Mesenchymal stem cell (in vitro differentiated cells and primary cell): ENCODE measurements around the gene PRR3.

Experiments used
- DNase-seq: peaks from one replicate; pipeline ENCODE4 v3.0.0-alpha.2; 2013
- H2AFZ ChIP-seq: one replicate; pipeline ENCODE4 v1.6.1; 2013; ENCODE audit warnings: low read depth, mild to moderate bottlenecking, control low read depth, inconsistent platforms, low read length, moderate library complexity
- H2AK5ac ChIP-seq: 2 replicates; pipeline ENCODE4 v1.6.1; 2013; ENCODE audit warnings: low read length, moderate library complexity, mild to moderate bottlenecking, inconsistent platforms; ENCODE audit not compliant: severe bottlenecking
- H2BK120ac ChIP-seq: one replicate; pipeline ENCODE4 v1.6.1; 2013; ENCODE audit warnings: low read depth, mild to moderate bottlenecking, inconsistent platforms, low read length, moderate library complexity
- H2BK12ac ChIP-seq, 2 experiments: one replicate each; pipeline ENCODE4 v1.6.1; 2013; ENCODE audit warnings: inconsistent platforms in 2 of 2, low read length in 2 of 2, mild to moderate bottlenecking in 2 of 2, moderate library complexity in 2 of 2, control low read depth in 1 of 2
- H2BK15ac ChIP-seq: one replicate; pipeline ENCODE4 v1.6.1; 2013; ENCODE audit warnings: mild to moderate bottlenecking, low read depth, inconsistent platforms; ENCODE audit not compliant: poor library complexity, severe bottlenecking
- H2BK5ac ChIP-seq: 2 replicates; pipeline ENCODE4 v1.6.1; 2013; ENCODE audit warnings: low read depth, mild to moderate bottlenecking, low read length, control low read depth, inconsistent platforms; ENCODE audit not compliant: poor library complexity, severe bottlenecking
- H3K14ac ChIP-seq, 2 experiments: one replicate each; pipeline ENCODE4 v1.6.1; 2013; ENCODE audit warnings: inconsistent platforms in 2 of 2, low read length in 2 of 2, control low read depth in 1 of 2, mild to moderate bottlenecking in 1 of 2, moderate library complexity in 1 of 2
- H3K18ac ChIP-seq, 2 experiments: one replicate each; pipeline ENCODE4 v1.6.1; 2013; ENCODE audit warnings: inconsistent platforms in 2 of 2, low read length in 2 of 2, control low read depth in 1 of 2, low read depth in 1 of 2, mild to moderate bottlenecking in 1 of 2
- H3K23ac ChIP-seq, 2 experiments: one replicate each; pipeline ENCODE4 v1.6.1; 2013; ENCODE audit warnings: inconsistent platforms in 2 of 2, low read length in 2 of 2, mild to moderate bottlenecking in 2 of 2, moderate library complexity in 2 of 2, control low read depth in 1 of 2
- H3K27ac ChIP-seq: 2 replicates; pipeline ENCODE4 v1.5.1; 2013; ENCODE audit warnings: mild to moderate bottlenecking, moderate library complexity, low read length, control low read depth, inconsistent platforms; ENCODE audit not compliant: poor library complexity, severe bottlenecking
- H3K27me3 ChIP-seq, 2 experiments: 2 replicates each; pipeline versions ENCODE4 v1.6.1 to v1.7.0; 2013; ENCODE audit warnings: low read length in 2 of 2, mild to moderate bottlenecking in 2 of 2, moderate library complexity in 2 of 2, control low read depth in 1 of 2, inconsistent platforms in 1 of 2; ENCODE audit not compliant: control insufficient read depth in 1 of 2, insufficient read depth in 1 of 2
- H3K36me3 ChIP-seq, 2 experiments: 2 replicates each; pipeline versions ENCODE4 v1.6.1 to v1.7.0; 2013; ENCODE audit warnings: low read length in 2 of 2, control low read depth in 1 of 2, inconsistent platforms in 1 of 2, low read depth in 1 of 2, mild to moderate bottlenecking in 1 of 2; ENCODE audit not compliant: insufficient read depth in 2 of 2, control insufficient read depth in 1 of 2
- H3K4ac ChIP-seq, 2 experiments: one replicate each; pipeline ENCODE4 v1.6.1; 2013; ENCODE audit warnings: inconsistent platforms in 2 of 2, low read length in 2 of 2, mild to moderate bottlenecking in 2 of 2, moderate library complexity in 2 of 2, control low read depth in 1 of 2, low read depth in 1 of 2
- H3K4me1 ChIP-seq: 2 replicates; pipeline ENCODE4 v1.6.1; 2013; ENCODE audit warnings: low read depth, low read length, control low read depth; ENCODE audit not compliant: control insufficient read depth, insufficient read depth
- H3K4me2 ChIP-seq: 2 replicates; pipeline ENCODE4 v1.6.1; 2013; ENCODE audit warnings: low read length, mild to moderate bottlenecking, inconsistent platforms; ENCODE audit not compliant: poor library complexity, severe bottlenecking
- H3K4me3 ChIP-seq, 2 experiments: 2 replicates each; pipeline versions ENCODE4 v1.5.1 to v1.7.0; 2013; ENCODE audit warnings: low read length in 2 of 2, mild to moderate bottlenecking in 2 of 2, control low read depth in 1 of 2, low read depth in 1 of 2; ENCODE audit not compliant: insufficient read depth in 1 of 2
- H3K79me1 ChIP-seq: replicated peaks from 2 replicates; pipeline ENCODE4 v1.6.1; 2013; ENCODE audit warnings: mild to moderate bottlenecking, control low read depth, low read length, inconsistent platforms; ENCODE audit not compliant: poor library complexity, severe bottlenecking
- H3K9ac ChIP-seq: 2 replicates; pipeline ENCODE4 v1.7.0; 2013; ENCODE audit warnings: mild to moderate bottlenecking, low read length, moderate library complexity
- H3K9me3 ChIP-seq: 2 replicates; pipeline ENCODE4 v1.7.0; 2013; ENCODE audit warnings: mild to moderate bottlenecking, low read length; ENCODE audit not compliant: control insufficient read depth
- H4K8ac ChIP-seq: one replicate; pipeline ENCODE4 v1.6.1; 2013; ENCODE audit warnings: inconsistent platforms, mild to moderate bottlenecking, low read length, moderate library complexity
- H4K91ac ChIP-seq: one replicate; pipeline ENCODE4 v1.6.1; 2013; ENCODE audit warnings: mild to moderate bottlenecking, low read length, inconsistent platforms
- WGBS: methylation state at CpG from one replicate; pipeline ENCODE4 v1.1.7; 2013; ENCODE audit warnings: mixed read lengths; 5-methylcytosine and 5-hydroxymethylcytosine counted together

Gene PRR3

GRCh38 chr6:30554962-30555815 is 1.9 kb upstream of the PRR3 start:
- no peaks in the 10 kb centered on the region for H3K9me3 ChIP-seq
- H2BK5ac ChIP-seq, result no peak overlapping the region

DNA sequence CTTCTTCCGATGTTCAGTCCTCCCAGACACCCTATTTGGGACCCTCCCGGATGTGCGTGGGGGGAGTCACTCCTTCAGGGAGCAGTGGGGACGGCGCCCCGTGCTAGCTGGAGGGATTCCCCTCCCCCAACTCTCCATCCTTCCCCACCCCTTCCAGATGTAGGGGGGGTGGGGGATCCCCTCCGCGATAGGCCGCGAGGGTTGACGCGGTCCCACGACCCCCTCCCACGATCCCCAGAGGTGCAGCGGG is 1.4 kb upstream of the PRR3 start:
- peak overlapping the region; percentile 75 for H3K27ac ChIP-seq
- no peaks in the 10 kb centered on the region for H3K9me3 ChIP-seq
- no peak overlapping the region for H2AK5ac ChIP-seq
- peak overlapping the region; percentile 81 for H2BK5ac ChIP-seq
- H3K14ac ChIP-seq, result peak overlapping the region in 1 of 2 experiments; percentile 95
- H3K4me3 ChIP-seq, result peak overlapping the region; percentile 83 to 95
- no peaks in the 10 kb centered on the region for H3K27me3 ChIP-seq
- no peak for DNase-seq
- peak overlapping the region; percentile 91 to 99 for H3K18ac ChIP-seq
- H2BK12ac ChIP-seq, result peak overlapping the region in 1 of 2 experiments; percentile 90
- H3K9ac ChIP-seq, result peak overlapping the region; percentile 96
- WGBS, result 0% methylated on average over 10 of the region's 15 CpGs
- H3K4me2 ChIP-seq, result peak overlapping the region; percentile 92
- peaks cover 4% of the 10 kb centered on the region for H3K4me1 ChIP-seq
- H2BK120ac ChIP-seq, result peak overlapping the region; percentile 64
- H3K23ac ChIP-seq, result peak overlapping the region in 1 of 2 experiments; percentile 81
- peak overlapping the region; percentile 99 for H2BK15ac ChIP-seq
- H3K36me3 ChIP-seq, result peaks cover 30 to 50% of the 10 kb centered on the region in 2 experiments
- H2AFZ ChIP-seq, result peak overlapping the region; percentile 97
- H4K8ac ChIP-seq, result peak overlapping the region; percentile 56
- peak overlapping the region; percentile 94 for H4K91ac ChIP-seq
- H3K79me1 ChIP-seq, result peaks cover 41% of the 10 kb centered on the region
- peak overlapping the region; percentile 3 to 89 for H3K4ac ChIP-seq

More at GRCh38 chr6:30554962-30555815, 1.9 kb upstream of the PRR3 start:
- H3K79me1 ChIP-seq, result peaks cover 43% of the 10 kb centered on the region
- H3K4me1 ChIP-seq, result peaks cover 4% of the 10 kb centered on the region
- H3K9ac ChIP-seq, result peak overlapping the region; percentile 96
- H2AFZ ChIP-seq, result peak overlapping the region; percentile 97
- H3K27ac ChIP-seq, result peak overlapping the region; percentile 75
- H3K23ac ChIP-seq, result peak overlapping the region in 1 of 2 experiments; percentile 81
- peak overlapping the region; percentile 91 to 99 for H3K18ac ChIP-seq
- WGBS, result 12% methylated on average over 34 of the region's 34 CpGs
- H4K91ac ChIP-seq, result peak overlapping the region; percentile 94
- peak overlapping the region; percentile 99 for H2BK15ac ChIP-seq
- H3K36me3 ChIP-seq, result peaks cover 32 to 55% of the 10 kb centered on the region in 2 experiments
- no peak overlapping the region for H2AK5ac ChIP-seq
- H3K4me3 ChIP-seq, result peak overlapping the region; percentile 83 to 95
- H4K8ac ChIP-seq, result peak overlapping the region; percentile 81
- peak; percentile 71 for DNase-seq
- H2BK120ac ChIP-seq, result peak overlapping the region; percentile 64
- H3K4me2 ChIP-seq, result peak overlapping the region; percentile 92
- H3K4ac ChIP-seq, result peak overlapping the region; percentile 3 to 89
- peak overlapping the region in 1 of 2 experiments; percentile 95 for H3K14ac ChIP-seq
- no peaks in the 10 kb centered on the region for H3K27me3 ChIP-seq
- H2BK12ac ChIP-seq, result no peak overlapping the region

DNA sequence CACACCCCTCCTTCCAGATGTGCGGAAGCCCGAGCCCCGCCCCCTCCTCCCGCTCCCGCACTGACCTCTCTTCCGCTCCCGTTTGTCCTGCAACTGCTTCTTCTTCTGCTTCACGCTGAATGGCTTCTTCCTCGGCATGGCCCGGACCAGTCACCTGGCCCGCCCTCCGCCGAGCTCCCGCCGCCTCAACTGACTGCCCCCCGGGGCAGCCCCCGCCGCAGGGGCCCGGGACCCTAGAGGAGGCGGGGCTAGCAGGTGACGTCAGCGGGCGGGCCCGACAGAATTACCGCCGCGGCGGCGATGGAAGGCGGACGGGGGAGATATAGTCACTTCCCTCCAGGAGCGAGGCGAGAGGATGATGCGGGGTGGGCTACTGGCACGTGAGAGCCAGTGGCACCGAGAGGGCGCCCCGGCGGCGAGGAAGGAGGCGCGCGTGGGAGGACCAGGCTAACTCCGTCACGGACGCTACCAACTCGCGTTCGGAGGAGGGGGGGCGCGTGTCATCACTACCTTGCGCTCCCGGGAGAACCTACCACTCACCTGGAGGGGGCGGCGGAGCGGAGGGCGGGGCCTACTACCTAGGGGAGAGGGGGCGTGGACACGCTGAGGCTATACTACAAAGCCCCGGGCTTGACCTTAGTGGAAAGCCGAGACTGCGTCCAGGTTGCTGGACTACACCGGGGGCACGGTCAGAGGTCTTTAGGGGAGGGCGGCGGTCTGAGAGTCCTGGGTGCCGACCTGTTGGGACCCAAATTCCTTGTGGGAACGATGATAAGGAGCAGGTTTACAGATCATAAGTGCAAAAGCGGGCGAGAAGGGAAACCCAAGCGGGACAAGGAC is 809 bp upstream of the PRR3 start, which contains the start of gene GNL1:
Gene GNL1, minus strand, starts transcription at position 424 of the 840 bp plus-strand sequence. Its CDS starts 286 bp downstream, at position 138.
- Histone ChIP-seq H3K79me1 (peaks cover 37% of the 10 kb centered on the region), H3K4me2 (peak within 1 kb of the TSS; percentile 97), H2AFZ (peak within 1 kb of the TSS; percentile 97), H2BK15ac (peak within 1 kb of the TSS; percentile 99), H3K27ac (peak within 1 kb of the TSS; percentile 80), H3K36me3 (peaks cover 25 to 50% of the 10 kb centered on the region in 2 experiments), H2BK120ac (peak within 1 kb of the TSS; percentile 64), H3K4me3 (peak within 1 kb of the TSS; percentile 83 to 95), H3K4me1 (peaks cover 4% of the 10 kb centered on the region), H4K8ac (peak within 1 kb of the TSS; percentile 98), H3K27me3 (no peaks in the 10 kb centered on the region), H3K14ac (peak within 1 kb of the TSS in 1 of 2 experiments; percentile 98), H3K9ac (peak within 1 kb of the TSS; percentile 96), H3K23ac (peak within 1 kb of the TSS in 1 of 2 experiments; percentile 81), H3K4ac (peak within 1 kb of the TSS; percentile 89 to 95), H3K18ac (peak within 1 kb of the TSS; percentile 91 to 99), H4K91ac (peak within 1 kb of the TSS; percentile 94), H2AK5ac (peak within 1 kb of the TSS; percentile 41), H2BK5ac (peak within 1 kb of the TSS; percentile 81), H3K9me3 (no peaks in the 10 kb centered on the region), H2BK12ac (peak within 1 kb of the TSS; percentile 18 to 90)
- DNase-seq, result peak; percentile 93
- WGBS, result 1% methylated on average over 69 of the region's 71 CpGs

DNA sequence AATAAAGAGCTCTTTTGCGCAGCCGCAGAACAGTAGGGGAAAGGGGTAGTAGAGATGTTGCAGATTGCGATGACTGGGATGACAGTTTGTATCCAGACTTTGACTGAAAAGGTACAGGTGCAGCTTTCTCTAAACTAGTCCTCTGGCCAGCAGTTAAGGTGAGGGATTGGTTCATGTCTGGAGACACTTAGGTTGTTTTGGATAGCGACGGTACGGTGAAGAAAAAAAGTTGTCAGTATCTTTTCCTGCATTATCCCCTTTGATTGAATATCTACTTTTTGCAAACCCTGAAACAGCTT is 537 bp downstream of the PRR3 start:
- Histone ChIP-seq H3K4me2 (peak overlapping the region; percentile 97), H2BK120ac (no peak overlapping the region), H3K27ac (peak overlapping the region; percentile 80), H2BK5ac (no peak overlapping the region), H2AK5ac (no peak overlapping the region), H3K4ac (no peak overlapping the region), H3K79me1 (peaks cover 40% of the 10 kb centered on the region), H4K8ac (no peak overlapping the region), H2BK12ac (no peak overlapping the region), H3K36me3 (peaks cover 25 to 50% of the 10 kb centered on the region in 2 experiments), H2BK15ac (peak overlapping the region; percentile 41), H3K4me1 (peaks cover 4% of the 10 kb centered on the region), H3K9me3 (no peaks in the 10 kb centered on the region), H2AFZ (no peak overlapping the region), H3K4me3 (peak overlapping the region; percentile 83 to 95), H4K91ac (no peak overlapping the region), H3K14ac (no peak overlapping the region), H3K27me3 (no peaks in the 10 kb centered on the region), H3K23ac (no peak overlapping the region), H3K9ac (peak overlapping the region; percentile 96), H3K18ac (peak overlapping the region in 1 of 2 experiments; percentile 97)
- DNase-seq, result no peak
- 0% methylated on average over 3 of the region's 6 CpGs for WGBS
